ENCODE results near the gene YDJC.
"Not testable (repeated sequence)": the region's sequence is repeated elsewhere in the genome, so short reads cannot be mapped to it uniquely, and the experiment has no call there.

Gene YDJC

DNA sequence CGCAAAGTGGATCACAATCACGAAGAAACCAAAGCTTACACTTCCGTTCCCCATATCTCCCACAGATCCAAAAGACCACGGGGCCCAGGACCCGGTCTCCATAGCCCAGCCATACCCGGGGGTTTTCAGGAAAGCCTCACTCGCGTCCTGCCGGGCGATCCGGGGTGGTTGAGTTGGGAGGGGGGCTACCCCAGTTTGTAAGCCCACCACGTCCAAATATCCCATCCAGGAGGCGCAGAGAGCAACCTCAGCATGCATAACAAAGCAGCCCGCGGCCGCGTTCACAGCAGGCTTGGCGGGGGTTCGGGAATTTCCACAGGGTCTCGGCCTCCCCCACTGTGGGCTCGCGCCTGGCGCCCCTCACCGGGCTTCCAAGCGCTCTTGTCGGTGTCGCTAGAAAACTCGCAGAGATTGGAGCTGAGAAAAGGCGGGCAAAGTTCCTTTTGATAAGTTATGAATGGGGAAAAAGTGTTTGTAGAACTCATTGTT, 21.7 kb upstream of the YDJC start:
- DNase-seq, result no peak

DNA sequence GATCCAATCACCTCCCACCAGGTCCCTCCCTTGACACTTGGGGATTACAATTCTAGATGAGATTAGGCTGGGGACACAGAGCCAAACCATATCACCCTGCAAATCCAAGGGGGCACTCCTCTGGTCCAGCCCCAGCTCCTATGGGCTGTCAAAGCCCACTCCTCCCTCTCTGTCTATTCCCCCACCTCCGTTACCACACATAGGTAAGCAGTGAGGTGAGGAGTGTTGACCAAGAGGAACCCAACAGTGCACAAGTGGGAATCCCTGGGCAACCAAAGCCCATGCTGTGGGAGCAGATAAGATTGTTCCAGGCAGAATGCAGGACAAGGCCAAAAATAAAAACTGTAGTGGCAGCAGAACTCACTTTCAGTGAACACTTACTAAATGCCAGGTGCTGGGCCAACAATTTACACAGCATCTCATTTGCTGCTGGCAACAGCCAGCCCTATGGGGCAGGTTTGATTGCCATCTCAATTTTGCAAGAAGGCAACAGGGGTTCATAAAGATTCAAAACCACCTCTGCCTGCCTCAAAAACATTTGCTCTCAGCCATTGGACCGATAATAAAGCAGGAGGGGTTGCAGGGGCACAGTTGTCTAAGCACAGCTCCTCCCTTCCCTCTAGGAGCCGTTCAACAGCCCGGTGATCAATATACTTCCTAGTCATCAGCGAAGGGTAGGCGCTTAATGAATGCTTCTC, 21.1 kb upstream of the YDJC start:
- DNase-seq, result no peak

DNA sequence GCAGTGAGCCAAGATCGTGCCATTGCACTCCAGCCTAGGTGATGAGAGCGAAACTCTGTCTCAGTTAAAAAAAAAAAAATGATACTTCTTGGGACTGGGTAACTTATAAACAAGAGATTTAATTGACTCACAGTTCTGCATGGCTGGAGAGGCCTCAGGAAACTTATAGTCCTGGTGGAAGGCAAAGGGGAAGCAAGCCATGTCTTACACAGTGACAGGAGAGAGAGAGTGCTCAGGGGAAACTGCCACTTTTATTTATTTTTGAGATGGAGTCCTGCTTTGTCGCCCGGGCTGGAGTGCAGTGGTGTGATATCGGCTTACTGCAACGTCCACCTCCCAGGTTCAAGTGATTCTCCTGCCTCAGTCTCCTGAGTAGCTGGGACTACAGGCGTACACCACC, 20.5 kb upstream of the YDJC start:
- no peak for DNase-seq

DNA sequence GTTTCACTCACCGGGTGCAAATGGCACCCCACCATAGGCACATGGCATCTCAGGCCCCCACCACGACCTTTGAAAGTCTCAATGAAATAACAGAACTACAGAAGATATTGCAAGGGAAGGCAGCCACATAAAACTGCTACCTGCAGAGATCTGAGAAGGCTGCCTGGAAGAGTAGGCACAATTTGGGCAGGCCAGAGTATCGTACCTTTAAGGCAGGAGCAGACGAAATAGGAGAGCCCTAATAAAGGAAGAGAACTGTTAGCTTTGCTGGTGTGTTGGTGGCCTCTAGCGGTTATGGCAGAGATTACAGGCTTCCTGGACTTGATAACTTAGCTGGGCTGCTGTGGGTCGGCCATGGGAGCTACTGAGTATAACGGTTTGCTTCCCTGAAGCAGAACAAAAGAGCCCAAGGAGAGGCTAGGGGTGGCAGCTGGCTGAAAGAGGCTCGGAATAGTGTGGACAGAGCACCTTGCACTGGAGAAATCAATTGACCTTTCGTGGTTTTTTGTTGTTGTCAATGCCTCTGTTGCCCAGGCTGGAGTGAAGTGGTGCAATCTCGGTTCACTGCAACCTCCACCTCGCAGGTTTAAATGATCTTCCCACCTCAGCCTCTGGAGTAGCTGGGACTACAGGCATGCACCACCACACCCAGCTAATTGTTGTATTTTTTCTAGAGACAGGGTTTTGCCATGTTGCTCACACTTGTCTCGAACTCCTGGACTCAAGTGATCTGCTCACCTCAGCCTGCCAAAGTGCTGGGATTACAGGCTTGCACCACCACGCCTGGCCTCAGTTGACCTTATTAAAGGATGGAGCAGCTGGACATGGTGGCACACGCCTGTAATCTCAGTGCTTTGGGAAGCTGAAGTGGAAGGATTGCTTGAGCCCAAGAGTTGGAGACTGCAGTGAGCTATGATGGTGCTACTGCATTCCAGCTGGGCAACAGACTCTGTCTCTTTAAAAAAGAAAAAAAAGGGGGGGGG, 17.1 kb upstream of the YDJC start:
- DNase-seq, result peak; percentile 48 to 77 (median 69)

DNA sequence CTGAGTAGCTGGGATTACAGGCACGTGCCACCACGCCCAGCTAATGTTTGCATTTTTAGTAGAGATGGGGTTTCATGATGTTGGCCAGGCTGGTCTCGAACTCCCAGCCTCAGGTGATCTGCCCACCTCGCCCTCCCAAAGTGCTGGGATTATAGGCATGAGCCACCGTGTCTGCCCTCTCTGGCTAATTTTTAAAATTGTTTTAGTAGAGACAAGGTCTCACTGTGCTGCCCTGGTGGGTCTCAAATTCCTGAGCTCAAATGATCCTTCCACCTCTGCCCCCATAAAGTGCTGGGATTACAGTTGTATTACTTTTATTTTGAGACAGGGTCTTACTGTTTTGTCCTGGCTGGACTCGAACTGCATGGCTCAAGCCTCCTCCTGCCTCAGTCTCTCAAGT, 15.7 kb upstream of the YDJC start:
- DNase-seq, result not testable (repeated sequence)

DNA sequence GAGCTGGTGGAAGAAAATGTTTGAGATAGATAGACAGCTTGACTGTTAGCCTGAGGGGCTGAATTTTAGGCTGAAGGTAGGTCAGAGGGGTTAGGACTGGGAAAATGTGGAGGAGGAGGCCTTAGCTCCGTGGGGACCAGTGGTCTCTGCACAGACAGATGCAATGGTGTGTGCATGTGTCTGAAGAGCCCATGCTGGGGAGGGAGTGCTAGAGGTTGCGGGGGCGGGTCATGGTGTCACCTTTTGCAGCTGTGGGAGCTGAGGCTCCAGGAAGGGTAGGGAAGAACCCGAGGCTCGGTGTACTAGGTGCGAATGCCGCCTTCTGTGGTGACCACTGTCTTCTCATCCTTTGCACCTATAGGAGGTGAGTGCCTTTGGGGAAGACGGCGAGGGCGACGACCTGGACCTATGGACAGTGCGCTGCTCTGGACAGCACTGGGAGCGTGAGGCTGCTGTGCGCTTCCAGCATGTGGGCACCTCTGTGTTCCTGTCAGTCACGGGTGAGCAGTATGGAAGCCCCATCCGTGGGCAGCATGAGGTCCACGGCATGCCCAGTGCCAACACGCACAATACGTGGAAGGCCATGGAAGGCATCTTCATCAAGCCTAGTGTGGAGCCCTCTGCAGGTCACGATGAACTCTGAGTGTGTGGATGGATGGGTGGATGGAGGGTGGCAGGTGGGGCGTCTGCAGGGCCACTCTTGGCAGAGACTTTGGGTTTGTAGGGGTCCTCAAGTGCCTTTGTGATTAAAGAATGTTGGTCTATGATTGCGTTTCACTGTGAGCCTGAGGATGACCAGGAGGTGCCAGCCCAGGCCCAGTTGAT, 13.9 kb upstream of the YDJC start:
- DNase-seq, result no peak

DNA sequence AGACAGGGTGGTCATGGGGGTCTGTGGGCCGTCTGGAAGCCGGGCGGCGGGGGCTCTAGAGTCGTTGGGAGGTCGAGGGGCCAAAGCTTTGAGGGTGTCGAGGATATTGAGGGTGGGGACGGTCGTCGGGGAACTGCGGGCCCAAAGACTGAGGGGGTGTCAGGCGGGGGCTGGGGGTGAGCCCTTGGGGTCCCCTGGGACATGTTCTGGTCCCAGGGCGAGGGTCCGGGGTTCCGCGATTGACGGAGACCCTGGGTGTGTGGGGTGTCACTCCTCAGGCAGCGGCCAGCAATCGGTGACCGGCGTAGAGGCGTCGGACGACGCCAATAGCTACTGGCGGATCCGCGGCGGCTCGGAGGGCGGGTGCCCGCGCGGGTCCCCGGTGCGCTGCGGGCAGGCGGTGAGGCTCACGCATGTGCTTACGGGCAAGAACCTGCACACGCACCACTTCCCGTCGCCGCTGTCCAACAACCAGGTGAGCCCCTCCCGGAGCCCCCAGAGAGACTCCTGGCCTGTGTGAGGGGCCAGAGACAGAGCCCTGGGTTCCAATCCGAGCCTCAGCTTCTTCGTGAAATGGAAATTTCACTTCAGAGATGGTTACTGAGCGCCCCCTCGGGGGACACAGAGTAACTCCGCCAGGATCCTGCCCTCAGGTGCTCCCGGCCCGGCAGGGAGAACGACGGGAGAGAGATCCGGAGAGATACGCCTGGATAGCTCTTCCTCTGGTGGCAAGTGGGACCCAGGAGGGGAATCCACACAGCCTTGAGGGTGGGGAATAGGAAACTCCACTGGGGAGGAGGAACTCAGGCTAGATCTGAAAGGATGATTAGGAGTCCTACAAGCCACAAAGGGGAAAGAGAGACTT, 13.0 kb upstream of the YDJC start:
- peak in 4 of 5 donors; percentile 30 to 60 (median 48) for DNase-seq

DNA sequence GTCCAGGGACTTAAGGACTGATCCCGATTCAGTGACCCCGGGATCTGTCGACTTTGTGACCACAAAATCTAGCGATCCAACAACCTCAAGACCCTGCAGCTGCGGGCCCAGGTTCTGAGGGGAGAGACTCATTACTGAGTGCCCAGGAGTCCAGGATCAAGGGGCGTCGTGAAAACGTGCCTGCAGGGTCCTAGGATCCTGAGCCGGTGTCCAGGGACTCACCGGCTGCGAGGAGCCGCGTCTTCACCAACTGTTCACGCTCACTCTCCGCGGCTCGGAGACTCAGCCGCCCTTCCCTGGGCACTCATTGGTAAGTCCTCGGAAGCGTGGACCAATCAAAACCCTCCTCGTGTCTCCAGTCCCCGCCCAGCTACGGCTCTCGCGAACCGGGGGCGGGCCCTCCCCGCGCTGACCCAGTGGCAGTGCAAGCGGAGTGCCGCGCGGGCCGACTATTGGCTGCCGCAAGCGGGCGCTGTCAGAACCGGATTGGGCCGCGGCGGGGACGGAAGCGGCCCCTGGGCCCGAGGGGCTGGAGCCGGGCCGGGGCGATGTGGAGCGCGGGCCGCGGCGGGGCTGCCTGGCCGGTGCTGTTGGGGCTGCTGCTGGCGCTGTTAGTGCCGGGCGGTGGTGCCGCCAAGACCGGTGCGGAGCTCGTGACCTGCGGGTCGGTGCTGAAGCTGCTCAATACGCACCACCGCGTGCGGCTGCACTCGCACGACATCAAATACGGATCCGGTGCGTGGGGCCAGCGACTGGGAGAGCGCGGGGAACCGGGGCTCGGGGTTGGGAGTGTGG, 12.2 kb upstream of the YDJC start, which contains the start of gene SDF2L1:
SDF2L1 (plus strand) TSS at position 514 of the 795 bp plus-strand sequence; CDS start at position 549, 35 bp downstream.
- peak; percentile 96 to 98 (median 97) for DNase-seq

DNA sequence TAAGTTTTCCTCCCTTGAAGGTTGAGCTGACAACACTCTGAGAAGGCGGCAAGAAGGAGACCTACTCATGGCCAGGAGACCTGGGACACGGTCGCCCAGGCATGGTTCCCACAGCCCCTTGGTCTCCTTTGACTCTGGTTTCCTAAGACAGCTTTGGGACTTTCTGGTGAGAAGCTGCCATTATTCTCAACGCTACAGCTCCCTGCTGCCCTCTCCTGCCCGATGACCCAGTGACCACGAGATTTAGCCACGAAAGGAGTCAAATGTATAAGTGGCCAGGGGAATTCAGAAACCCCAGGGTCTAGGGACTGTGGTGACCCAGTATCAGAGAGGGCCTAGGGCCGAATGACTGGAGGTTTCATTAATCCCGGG, 11.6 kb upstream of the YDJC start:
- no peak for DNase-seq

DNA sequence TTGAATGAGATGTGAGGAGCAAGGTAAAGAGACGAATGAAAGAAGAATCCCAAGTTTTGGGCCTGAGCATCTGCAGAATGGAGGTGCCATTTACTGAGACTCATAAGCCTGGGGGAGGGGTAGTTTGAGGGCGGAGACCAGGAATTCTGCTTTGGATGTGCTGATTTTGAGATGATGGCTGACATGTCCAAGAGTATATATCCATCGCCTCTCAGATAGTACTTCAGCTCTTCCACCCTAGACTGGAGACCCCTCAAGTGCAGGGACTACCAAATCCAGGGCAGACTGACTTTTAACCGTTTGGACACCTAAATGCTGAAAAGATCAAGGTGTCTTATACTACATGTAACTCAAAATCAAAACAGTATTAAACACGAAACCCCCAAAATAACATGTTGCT, 11.0 kb upstream of the YDJC start:
- no peak for DNase-seq

DNA sequence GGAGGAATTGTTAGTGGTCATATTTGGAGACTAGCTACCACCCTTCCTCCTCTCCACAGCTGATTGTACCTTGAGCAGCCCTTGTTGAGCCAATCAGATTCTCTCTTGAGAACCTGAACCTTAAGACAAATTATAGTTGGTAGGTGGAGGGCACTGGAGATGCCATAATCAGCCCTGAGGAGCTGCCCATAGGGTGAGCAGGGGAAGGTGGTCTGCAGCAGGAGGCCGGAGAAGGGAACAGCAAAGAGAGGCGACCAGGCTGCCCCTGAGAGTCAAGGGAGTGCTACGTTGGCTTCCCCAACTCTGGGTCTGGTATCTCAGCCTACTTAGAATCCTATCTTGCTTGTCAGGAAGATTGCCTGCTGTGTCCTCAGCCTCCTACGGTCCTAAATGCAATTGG, 9.5 kb upstream of the YDJC start:
- no peak for DNase-seq

DNA sequence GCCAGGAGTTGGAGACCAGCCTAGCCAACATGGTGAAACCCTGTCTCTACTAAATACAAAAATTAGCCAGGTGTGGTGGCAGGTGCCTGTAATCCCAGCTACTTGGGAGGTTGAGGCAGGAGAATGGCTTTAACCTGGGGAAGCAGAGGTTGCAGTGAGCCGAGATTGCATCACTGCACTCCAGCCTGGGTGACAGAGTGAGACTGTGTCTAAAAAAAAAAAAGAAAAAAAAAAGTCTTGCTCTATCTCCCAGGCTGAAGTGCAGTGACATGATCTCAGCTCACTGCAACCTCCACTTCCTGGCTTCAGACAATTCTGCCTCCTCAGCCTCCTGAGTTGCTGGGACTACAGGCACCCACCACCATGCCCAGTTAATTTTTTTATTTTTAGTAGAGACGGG, 7.6 kb upstream of the YDJC start:
- DNase-seq, result not testable (repeated sequence)

DNA sequence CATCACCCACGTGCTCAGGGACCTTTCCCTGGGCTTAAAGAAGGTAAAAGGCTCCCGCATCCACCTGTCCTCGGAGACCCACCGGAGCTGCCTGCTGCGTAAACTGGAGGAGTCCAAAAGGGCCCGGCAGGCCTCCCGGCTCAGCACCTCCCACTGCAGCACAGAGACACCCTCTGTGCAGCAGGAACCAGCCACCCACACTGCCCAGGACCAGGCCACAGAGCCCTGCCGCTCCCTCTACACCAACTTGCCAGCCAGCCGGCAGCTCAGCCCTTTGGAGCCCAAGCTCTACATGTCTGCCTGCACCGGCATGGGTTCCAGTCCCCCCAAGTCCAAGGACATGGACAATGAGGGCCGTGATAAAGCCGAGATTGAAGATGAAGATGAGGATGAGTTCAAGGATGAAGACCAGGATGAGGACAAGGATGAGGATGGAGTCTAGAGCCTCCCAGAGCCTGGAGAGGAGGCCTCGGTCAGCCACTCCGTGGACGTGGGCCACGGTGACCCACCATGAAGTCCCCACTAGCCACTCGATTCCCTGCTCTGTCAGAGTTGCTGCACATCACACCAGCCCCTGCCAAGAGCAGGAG, 6.9 kb upstream of the YDJC start:
- DNase-seq, result no peak

DNA sequence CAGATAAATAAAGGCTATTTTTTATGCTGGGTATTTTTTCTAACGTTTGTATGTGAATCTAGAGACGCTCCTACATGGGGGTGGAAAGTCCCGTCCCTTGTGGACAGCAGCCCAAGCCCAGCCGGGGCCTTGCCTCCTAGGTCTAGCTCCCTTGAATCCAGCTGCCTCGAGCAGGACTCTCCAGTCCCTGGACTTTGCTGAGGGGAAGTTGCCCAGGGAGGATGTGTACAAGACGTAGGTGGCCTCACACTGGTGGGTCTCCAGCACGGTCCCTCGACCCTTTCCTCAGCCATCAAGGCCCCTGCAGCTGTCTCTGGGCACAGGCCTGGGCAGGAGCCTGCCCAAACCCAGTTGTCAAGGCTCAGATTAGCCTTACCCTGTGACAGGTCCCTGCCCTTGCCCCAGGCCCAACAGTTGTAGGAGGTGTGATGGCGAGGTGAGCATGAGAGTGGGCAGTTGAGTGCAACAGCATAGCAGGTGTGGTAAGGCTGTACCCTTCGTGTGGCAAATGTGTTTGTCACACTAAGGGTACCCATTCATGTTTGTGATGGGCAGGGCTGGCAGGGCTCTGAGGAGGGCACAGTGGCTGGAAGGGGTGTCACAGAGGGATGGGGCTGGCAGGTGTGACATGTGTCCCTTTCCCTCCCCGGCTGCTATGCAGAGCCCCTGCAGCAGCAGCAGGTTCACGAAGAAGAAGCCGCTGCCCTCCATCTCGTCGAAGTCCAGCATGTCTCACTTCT, 6.1 kb upstream of the YDJC start:
- DNase-seq, result no peak

DNA sequence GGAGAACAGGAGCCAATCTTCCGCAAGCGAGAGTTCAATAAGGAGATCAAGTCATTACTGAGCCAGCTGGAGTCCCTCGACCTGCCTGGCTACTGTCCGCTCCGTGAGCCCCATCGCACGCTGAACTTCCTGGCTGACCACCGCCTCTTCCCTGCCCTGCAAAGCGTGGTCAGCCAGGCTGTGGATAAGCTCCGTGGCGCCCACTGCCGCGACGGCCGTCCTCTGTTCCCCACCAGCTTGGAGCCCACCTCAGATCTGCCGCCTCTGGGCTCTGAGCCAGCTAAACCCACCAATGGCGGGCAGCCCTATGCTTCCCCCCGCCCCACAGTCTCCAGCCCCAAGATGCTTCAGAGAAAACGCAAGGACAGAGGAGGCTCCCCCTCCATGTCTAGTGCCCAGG, 5.0 kb upstream of the YDJC start:
- no peak for DNase-seq

DNA sequence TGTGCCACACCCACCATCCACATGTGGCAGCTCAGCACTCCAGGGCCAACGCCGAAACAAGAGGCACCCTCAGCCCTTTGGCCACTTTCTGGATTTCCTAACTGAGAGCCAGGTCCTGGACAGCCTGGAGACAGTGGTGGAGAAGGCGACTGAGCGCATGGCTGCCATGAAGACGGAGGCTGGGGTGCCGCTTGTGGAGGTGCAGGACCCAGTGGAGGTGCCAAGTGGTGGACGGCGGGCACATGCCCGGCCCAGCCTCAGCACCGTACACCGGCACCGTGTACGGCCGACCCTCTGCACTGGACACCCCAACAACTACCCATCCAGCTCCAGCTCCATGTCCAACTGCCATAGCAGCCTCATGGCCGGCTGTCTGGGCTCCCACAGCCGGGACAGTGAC, 4.3 kb upstream of the YDJC start:
- DNase-seq, result no peak

DNA sequence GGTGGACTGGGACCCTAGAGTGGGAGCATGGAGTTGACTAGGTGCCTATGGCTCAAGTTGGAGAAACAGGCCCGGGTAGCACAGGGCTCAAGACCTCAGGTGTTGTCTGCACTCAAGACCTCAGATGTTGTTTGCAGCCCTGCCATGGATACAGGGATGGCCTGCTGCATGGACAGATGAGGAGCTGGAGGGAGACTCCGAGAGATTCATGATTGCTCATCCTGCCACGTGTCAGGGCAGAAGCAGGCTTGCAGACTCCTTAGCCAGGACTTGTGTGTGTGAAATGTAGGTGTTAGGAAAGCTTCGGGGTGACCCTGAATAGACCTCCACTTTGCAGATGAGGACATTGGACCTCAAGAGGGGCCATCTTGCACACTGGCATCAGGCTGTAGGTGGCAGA, 3.7 kb upstream of the YDJC start:
- DNase-seq, result no peak

DNA sequence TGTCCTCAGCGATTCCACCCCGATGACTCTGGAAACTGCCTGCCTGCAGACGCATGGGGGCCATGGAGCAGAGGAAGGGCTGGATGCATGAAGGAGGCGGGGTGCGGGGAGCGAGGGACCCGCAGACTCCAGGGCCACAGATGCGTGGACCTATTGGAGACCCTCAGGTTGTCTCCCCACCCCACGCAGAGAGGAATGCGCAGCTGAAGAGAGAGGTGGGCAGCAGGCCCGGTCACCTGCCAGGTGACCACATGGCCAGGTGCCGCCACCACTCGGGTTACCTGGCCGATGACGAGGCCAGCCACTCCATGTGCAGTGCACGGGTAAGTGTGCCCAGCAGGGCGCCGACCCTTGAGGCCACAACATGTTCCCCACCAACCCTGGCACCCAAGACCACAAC, 3.1 kb upstream of the YDJC start:
- DNase-seq, result no peak

DNA sequence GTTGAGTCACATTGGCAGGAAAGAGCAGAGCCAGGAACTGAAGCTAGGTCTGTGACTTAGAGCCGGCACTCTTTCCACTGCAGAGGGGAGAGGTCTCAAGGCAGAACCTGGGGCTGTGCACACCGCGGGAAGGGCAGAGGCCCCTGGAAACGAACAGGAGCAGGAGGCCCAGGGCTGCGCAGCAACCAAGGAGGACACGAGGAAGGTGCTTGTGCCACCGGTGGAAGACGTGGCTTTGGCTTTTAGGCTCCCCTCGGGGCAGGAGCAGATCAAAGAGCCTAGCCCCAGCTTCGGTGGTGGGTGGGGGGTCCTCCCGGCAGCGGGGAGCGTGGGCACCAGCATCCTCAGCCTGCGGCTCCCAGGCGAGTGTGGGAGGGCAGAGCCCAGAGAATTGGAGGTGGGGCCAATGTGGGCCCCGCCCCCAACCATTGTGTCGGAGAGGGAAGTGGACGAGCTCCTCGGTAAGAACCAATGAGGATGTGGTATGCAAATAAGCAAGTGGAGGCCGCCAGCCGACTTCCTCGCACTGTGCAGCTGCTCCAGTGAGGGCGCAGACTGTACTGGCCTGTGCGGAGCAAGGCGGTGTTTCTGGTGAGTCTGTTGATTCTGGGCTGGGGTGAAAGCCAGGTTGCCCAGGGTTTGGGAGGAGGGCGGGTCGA, 2.5 kb upstream of the YDJC start, which contains the start of gene CCDC116:
CCDC116 (plus strand) TSS at position 524 of the 659 bp plus-strand sequence. CDS start 422 bp downstream, outside the sequence.
- peak; percentile 43 to 77 (median 64) for DNase-seq

All from T-helper 1 cell (primary cell).